Stimulated activated CD8-positive, alpha-beta memory T cell treated with anti-CD3 and anti-CD28 coated beads, Interleukin-4, amount 100 ng/mL, for 24 hours (primary cell): ENCODE measurements around the gene SCG2.

ENCODE experiments used
- DNase-seq: peaks from one replicate; pipeline ENCODE4 v3.0.0-alpha.2; 2020; ENCODE audit warnings: low read depth

Gene SCG2, protein sequence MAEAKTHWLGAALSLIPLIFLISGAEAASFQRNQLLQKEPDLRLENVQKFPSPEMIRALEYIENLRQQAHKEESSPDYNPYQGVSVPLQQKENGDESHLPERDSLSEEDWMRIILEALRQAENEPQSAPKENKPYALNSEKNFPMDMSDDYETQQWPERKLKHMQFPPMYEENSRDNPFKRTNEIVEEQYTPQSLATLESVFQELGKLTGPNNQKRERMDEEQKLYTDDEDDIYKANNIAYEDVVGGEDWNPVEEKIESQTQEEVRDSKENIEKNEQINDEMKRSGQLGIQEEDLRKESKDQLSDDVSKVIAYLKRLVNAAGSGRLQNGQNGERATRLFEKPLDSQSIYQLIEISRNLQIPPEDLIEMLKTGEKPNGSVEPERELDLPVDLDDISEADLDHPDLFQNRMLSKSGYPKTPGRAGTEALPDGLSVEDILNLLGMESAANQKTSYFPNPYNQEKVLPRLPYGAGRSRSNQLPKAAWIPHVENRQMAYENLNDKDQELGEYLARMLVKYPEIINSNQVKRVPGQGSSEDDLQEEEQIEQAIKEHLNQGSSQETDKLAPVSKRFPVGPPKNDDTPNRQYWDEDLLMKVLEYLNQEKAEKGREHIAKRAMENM

DNA sequence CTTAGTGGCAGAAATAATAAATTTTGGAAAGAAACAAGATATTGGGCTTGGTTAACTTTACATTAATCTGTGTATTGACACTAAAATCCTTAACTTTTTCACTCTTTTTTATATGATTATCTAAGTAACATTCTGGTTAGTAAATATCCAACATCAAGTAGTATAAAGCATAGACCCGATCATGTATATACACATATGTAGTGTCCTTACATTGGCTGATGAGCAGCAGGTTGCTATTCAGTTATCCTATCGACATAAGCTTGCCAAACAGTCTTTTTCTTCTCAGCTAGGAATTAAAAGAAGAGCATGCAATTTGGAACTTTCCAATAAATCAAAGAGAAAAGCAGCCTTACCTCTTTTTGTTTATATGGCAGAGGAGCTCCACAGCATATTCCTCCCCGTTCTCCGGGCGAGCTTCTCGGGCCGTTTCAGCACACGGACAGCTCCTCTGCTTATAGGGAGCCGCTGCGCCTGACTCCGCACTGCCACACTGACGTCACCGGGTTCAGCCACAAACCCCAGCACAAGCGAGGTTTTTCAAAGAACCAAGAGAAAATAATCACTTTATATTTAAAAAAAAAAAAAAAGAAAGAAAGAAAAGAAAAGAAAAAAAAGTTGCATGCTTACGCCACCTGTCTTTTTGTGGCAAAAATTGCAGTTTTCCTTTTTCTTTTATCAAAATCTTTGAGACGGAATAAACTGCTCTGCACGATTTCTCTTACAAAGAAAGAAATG lies at the start of gene SCG2:
SCG2 (minus strand) TSS at position 430 of the 735 bp plus-strand sequence. CDS start 3,079 bp downstream, outside the sequence.
- DNase-seq: peak; percentile 10

DNA sequence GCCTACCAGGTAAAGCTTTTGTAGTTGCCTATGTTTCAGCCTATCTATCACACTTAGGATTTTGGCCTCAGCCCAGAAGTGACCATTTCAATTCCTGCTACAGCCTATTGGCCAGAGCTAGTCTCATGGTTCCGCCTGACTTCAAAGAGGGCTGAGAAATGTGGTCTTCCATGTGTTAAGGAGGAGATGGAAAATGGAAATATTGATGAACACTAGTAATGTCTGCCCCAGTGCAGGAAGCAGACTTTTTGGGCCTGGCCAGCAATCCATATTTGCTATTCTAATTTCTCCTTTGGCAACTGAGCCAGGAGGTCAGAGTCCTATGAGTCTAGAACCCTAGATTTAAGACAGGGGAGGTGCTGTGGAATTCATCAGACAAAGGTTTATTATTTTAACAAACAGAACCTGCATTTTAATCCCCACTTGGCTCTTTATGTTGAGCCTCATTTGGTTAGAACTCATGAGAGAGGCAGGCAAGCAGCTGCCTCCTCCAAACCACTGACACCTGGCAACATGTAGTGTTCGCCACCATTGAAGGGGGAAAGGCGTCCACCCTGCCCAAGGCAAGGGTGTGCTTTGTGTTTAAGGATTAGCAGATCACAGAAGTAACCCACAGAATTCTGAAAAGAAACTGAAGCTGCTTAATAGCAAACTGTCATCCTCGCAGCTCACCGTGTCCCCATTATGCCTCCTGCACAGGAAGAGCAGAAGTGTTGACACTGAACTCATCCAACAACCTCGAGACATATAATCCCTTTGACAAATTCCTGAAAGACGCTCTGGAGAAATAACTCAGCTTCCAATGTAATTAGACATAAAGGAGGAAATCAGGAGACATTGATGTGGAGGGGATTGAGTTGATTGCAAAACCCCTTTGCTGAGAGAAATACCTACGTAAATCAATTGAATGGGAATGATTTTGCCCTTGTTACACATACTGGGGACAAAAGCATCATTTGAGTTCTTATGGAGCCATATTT lies 47.7 kb upstream of the SCG2 start:
- no peak for DNase-seq

DNA sequence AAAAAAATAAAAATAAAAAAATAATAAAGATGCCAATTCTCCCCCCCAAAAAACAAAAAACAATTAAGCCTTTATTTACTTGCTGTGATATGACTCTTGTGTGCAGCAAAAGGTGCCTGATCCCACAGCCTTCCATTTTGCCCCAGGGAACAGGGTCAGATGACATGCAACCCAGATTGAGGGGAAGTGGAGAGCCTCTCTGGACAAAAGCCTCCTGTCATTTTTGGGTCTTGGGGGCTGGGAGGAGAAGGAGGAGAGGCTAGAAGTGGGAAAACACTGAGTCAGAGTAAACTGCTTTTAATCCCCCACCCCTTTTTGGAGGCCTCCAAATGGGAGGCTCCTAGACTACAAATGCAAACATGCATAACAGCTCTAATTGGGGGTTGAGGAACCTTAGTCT lies 46.6 kb upstream of the SCG2 start:
- DNase-seq: no peak

DNA sequence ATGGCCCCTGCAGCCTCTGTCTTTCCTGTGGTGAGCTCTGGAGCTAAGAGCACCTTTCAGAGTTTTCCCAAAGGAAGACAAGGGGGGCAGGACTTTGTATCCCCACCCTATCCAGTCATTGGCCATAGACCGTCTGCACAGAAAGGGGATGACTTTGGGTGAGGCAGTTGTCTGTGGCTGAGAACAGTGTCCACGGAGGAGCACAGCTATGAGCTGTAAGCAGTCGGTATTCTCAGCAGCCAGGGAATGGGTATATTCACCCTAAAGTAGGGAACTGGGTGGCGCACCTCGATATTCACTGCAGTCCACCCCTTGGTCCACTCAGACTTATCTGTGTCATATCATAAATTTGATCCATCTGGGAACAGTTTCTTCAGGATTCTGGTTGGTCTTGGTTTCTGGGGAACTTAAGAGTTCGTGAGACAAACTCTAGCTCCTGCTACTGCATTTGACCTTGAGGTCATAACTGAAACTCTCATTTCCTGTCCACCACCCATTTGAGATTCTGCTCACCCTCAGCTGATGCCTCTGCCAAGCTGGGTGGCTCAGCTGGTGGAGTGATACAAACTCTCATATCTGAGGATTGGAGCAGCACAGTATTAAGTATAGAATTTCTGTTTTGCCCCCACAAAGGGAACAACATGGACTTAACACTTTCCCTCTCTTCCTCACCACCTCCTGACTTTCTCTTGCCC lies 45.2 kb upstream of the SCG2 start:
- DNase-seq: no peak

DNA sequence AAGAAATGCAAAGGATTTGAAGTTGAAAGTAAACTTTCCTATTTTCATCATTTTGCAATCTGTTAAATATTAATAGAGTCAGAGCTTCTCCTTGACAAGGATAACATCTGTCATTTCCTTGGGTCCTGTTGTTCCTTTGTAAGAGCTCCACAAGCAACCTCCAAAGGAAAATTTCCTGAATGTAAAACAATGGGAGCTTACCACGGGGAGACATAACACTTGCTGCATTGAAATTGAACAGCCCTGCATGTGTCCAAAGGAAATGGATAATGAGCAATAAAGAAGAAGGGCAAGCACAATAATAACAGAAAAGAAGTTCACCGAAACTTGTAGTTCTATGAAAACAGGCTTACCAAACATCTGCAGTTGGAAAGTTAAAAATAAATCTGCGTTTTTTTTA lies 42.0 kb upstream of the SCG2 start:
- DNase-seq: no peak

DNA sequence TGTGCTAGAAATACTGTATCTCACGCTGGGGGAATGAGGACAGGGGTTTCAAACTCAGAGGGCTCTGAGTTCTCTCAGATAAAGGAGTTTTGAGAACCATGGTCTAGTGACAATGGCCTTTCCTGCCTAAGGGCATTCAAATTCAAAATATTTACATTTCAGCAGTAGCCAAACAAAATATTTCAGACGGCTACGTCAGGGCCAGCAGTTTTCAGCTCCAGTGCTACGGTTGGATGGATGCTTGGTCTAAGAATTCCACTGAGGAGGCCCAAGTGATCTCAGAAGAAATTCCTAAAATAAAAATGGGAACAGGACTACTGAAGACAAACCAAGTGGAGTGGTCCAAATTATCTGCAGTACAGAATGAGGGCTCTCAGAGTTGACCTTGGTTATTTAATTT lies 41.1 kb upstream of the SCG2 start:
- DNase-seq: no peak

DNA sequence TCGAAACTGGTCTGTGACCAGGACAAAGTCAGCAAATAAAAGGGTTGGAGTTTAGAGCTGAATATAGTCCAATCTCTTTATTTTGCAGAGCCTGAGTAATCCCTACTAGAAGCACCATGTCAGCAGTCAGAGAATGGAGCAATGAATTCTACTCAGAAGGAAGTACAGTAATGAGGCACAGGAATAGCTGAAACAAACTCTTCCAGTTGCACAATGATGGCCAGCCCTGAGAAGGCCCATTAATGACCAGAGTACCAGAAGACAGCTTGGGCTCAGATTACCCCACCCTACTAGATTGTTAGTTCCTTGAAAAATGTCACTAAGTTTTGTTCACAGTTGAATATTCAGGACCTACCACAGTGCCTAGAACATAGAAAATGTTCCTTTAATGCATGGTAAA lies 40.3 kb upstream of the SCG2 start:
- DNase-seq: no peak

DNA sequence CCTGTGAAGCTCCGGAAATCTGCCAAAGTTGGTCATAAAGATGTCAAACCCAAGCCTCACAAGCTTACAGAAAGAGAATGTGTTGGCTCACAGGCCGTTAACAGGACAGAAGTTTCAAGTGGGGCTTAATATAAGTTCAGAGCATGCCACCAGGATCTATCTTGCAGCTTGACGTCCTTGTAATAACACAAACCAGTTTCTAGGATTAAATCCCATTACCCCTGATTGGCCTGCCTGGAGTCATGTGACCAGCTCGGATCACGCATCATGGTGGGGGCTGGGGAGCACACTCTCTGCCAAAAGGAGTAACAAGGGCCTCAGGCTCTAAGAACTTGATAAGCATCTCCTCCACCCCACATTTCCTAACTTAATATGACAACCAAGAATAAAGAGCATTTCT lies 38.9 kb upstream of the SCG2 start:
- no peak for DNase-seq

DNA sequence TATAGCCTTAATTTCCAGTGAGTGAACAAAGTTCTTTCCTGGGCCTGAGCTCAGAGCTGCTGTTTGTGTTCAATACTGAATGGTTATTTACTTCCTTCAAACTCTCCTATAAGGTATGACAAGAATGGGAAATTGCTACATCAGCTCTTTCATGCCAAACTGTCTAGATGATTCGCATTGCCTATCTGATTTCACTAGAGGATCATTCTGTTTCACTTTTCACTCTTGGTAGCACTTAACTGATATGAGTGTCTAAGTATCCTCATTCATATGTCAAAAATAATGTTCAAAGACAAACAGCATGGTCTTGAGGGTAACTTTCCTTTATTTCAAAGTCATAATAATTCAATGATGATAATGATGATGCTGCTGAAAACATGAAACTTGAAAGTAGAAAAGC lies 32.9 kb upstream of the SCG2 start:
- no peak for DNase-seq

DNA sequence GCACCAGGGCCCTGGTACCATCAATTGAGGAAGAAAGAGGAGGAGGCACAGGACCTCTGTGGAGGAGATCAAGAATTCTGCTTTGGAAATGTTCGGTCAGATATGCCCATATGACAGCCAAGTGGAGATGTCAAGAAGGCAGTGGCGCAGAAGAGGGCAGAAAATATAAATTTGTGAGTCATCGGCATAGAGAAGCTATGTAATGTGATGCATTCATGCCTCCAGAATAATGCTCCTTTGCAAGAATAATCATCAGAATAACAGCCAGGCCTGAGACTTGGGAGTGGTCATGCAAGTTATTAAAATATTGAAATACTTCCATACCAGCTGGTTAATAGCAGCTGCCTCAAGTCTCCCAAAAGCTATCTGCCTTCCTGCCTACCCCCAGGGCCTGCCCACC lies 32.1 kb upstream of the SCG2 start:
- no peak for DNase-seq

DNA sequence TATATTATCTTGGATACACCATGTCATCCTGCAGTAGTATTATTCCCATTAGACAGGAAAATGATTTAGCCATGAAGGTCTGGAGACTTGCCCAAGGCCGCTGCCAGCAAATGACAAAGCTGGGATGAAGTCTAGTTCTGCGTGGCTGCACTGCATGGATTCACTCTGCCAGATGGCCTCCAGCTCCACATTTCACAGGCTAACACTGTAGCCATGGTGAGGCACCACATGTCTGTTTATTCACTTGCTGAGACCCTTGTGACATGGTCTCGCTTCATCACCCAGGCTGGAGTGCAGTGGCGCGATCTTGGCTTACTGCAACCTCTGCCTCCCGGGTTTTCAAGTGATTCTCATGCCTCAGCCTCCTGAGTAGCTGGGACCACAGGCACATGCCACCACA lies 31.5 kb upstream of the SCG2 start:
- DNase-seq: no peak

DNA sequence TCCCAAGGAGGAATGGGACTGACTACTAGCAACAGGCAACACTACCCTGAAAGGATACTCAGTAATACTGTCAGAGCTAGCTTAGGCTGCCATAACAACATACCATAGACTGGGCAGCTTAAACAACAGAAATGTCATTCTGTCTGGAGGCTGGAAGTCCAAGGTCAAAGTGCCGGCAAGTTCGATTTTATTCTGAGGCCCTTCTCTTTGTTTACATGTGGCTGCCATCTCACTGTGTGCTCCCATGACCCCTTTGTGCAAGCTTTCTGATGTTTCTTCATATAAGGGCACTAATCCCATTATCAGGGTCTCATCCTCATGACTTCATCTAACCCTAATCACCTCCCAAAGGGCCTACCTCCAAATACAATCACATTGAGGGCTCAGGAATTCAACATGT lies 30.7 kb upstream of the SCG2 start:
- no peak for DNase-seq

DNA sequence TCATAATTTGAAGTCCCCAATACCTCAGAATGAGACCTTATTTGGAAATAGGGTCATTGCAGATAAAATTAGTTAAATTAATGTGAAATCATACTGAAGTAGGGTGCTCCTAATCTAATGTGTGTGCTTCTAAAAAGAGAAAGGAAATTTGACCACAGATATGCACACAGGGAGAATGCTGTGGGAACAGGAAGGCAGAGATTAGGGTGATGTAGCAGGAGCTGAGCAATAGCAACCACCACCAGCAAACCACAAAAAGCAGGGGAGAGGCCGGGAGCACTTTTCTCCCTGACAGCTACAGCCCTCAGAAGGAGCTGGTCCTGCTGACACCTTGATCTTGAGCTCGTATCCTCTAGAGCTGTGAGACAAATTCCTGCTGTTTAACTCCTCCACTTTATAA lies 24.6 kb upstream of the SCG2 start:
- DNase-seq: no peak

DNA sequence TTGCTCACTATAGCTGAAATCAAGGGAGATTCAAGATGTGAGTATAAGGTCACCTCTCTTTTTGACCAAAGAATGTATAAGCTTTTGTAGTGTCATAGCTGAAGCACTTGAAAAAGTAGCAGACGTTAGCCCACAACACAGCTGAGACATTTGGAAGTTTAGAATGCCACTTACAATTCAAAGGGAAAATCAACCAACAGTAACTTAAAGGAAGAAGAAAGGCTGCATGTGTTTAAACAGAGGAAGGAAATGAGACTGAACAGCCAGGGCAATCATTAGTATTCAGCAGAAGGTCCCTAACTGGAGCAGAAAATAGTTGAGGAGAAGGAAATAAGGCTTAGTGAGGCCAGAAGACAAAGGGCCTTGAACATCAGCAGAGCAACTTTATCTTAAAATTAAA lies 23.5 kb upstream of the SCG2 start:
- DNase-seq: no peak

DNA sequence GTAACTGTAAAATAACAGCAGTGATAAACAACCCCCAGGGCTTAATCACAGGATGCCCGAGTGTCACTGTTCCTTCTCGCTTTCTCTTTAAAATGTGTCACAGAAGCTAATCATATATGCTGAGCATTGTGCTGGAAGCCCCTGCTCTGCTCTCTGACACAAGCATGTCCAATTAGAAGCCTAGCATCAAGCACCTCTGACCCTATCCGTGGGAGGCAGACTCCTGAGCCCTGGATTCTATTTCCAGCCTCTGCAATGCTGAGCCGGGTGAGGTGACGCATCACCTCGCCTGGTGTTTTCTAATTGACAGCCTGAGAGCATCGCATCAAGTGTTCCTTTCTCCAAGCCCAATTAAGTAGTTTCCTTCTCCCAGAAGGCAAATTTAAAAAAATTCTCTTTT lies 19.7 kb upstream of the SCG2 start:
- DNase-seq: no peak

DNA sequence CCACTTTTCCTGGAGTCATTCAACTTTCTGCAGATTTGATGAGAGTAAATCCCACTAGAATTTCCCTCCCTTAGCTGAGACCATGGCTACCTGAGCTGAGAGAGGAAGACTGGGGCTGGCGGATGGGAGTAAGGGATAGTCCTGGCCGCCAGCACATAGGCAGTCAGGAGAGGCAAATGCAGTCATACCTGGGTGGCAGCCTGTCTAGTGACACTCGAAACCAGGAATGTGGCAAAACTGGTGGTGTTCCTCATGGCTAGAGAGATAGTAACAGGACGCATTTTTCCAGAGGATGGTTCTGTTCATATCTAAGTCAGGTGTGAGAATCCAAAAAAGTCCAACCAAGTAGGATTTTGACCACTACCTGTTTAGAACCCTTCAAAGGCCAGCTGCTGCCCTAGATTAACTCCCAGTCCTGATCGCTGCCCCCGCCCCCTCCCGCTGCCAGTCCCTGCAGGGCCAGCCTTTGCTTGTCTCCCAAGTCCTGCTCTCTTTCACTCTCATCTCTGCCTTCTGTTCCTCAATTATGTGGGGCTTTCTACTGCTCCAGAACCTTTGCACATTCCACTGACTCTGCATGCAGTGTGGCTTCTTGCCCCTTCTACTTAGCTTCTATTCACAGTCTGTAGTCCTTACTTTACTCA lies 17.4 kb upstream of the SCG2 start:
- DNase-seq: no peak

DNA sequence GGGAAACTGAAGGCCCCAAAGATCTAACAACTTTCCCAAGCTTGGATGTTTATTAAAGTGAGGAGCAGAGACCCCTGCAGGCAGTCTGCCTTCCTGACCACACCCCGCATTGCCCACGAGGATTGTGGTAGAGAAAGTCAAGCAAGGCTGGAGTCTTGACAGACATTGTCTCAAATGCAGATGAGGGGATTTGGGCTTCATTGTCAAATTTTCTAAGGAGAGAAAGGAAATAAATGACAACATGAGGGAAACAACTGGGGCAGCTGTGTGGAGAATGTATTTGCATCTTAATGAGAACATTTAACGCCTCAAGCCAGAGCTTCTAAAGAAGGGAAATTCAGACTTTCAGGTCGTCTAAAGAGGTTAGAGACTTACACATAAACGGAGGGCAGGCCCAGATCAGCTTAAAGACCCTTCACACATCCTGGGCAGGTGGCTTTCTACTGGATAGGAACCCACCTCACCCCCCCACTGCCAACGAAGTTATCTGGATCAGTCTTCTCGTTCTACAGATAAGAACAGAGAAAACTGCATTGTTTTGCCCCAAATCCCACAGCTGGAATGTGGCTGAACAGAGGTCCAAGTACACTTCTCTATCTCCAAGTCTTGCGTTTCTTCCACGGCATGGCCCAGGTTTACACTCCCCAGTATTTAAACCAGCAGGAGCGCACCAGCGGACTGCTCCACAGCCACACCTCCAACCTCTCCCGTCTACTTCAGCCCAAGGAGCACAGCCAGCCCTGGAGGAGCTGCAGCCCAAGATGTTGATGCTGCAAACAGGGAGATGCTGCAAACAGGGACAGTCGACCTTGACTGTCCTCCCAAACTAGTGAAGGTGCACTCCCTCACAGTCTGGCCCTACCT lies 16.2 kb upstream of the SCG2 start:
- no peak for DNase-seq

DNA sequence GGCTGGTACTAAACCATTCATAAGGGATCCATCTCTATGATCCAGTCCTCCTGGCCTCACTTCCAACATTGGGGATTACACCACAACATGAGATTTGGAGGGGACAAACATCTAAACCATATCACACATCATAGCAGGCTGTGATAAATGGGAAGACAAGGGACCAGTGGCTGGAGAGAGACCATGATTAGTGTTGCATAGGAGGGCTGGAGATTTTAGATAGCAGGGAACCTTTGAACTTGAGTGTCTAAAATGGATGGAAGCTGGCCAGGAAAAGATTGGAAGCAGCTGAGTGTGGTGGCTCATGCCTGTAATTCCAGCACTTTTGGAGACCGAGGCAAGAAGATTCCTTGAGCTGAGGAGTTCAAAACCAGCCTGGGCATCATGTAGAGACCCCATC lies 12.4 kb upstream of the SCG2 start:
- no peak for DNase-seq

DNA sequence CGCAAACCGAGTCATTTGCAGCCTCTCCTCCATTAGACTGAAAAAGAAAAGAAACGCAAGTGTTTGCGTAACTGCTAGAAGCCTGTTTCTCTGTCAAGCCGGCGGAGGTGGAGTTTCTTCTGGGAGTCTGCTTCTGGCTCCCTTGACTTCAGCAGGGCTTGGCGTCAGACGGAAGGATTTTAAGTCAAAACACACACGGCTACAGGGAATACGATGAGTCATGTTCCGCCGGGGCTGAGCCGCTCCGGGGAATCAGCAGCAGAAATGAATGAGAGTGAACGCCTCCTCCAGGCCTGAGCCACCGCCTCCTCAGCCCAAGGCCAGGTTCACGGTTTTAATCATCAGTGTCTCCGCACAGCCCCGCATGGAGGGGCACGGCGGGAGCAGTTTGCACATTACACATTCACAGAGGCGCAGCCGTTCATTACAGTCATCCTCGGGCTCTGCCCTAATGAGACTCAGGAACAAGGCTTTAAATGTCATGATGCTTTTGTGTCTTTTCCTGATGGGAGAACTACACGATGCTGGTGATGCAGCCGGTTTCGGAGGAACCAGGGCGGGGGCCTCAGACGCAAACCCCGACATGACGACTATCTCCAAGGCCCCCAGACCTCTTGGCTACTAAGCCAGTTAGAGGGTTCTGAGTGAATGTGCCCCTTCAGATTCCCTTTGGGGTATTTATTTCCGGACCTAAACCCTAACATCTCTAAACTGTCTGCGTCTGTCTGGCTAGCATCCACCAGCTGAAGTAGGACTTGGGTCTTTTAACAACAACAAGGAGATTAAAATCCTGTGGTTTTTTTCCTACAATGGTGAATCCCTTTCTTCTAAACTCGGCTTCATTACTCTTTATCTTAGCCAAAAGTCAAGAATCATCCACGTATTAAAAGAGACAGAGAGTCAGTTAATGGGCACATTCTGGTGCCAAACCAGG lies 11.1 kb upstream of the SCG2 start:
- no peak for DNase-seq
